ENCODE results near the gene RAB3GAP2.

DNA sequence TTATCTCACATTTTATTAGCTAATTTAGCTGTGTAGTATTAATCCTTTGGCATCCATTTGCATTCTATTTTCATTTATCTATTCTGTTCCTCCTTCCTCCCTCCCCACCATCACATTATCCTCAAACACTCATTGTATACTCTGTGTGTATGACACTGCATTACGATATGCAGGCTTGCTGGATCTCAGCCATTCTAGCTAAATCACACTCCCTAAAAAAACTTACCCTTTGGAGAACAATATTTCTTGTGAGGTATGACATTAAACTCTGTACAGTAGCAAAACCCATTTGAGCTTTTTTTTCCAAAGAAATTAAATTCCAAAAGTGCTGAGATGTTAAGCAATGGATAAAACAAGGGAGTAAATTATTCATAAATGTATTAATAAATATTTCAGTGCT, 11.4 kb upstream of the RAB3GAP2 start:
- TF ChIP-seq, protein P1, sequence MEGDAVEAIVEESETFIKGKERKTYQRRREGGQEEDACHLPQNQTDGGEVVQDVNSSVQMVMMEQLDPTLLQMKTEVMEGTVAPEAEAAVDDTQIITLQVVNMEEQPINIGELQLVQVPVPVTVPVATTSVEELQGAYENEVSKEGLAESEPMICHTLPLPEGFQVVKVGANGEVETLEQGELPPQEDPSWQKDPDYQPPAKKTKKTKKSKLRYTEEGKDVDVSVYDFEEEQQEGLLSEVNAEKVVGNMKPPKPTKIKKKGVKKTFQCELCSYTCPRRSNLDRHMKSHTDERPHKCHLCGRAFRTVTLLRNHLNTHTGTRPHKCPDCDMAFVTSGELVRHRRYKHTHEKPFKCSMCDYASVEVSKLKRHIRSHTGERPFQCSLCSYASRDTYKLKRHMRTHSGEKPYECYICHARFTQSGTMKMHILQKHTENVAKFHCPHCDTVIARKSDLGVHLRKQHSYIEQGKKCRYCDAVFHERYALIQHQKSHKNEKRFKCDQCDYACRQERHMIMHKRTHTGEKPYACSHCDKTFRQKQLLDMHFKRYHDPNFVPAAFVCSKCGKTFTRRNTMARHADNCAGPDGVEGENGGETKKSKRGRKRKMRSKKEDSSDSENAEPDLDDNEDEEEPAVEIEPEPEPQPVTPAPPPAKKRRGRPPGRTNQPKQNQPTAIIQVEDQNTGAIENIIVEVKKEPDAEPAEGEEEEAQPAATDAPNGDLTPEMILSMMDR (conservative IDR thresholded peaks at IDR 0.05) = no peak
- TF ChIP-seq ZFX (IDR thresholded peaks at IDR 0.05) = no peak
